Measurements from ENCODE around the gene TNNT3.

DNA sequence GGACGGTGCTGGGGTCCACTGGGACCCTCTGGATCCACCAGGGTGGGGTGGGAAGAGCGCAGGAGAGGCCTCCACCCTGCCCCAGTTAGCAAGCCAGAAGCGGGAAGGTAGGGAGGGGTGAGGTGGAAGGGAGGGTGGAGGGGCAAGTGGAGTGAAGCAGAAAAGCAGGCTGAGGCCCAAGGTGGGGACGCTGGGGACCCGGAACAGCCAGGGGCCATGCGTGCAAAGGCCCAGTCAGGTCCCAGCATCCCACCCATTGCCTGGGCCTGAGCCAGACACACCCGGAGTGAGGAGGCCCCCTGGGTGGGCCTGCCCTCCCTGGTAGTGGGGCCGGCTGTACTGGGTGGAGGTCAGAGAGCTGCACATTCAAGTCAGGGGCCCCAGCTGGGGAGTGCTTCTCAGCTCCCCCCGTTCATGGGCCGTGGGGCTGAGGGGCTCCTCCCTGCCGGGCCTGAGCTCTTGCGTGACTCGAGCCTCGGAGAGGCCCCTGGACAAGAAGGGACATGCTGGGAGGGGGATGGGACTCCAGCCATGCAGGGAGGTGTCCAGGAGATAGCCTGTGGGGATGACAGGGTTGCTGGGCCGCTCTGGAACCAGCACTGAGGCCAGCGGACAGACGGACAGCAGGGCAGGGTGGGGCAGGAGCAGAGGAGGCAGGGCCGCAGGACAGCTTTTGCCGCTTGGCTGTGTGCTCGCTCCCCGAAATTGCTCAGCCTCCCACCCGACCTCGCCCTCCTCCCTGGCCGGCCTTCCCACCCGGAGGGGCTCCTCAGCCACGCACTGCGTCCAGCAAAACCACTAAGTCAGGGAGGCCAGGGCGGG, 7.7 kb downstream of the TNNT3 start:
- TF ChIP-seq, protein P1, sequence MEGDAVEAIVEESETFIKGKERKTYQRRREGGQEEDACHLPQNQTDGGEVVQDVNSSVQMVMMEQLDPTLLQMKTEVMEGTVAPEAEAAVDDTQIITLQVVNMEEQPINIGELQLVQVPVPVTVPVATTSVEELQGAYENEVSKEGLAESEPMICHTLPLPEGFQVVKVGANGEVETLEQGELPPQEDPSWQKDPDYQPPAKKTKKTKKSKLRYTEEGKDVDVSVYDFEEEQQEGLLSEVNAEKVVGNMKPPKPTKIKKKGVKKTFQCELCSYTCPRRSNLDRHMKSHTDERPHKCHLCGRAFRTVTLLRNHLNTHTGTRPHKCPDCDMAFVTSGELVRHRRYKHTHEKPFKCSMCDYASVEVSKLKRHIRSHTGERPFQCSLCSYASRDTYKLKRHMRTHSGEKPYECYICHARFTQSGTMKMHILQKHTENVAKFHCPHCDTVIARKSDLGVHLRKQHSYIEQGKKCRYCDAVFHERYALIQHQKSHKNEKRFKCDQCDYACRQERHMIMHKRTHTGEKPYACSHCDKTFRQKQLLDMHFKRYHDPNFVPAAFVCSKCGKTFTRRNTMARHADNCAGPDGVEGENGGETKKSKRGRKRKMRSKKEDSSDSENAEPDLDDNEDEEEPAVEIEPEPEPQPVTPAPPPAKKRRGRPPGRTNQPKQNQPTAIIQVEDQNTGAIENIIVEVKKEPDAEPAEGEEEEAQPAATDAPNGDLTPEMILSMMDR (IDR thresholded peaks at IDR 0.05): no peak
- no peak for TF ChIP-seq POLR2A (IDR thresholded peaks at IDR 0.05)

Data from heart left ventricle (tissue), 13 donors.